Bronchial epithelial cell (primary cell): ENCODE results near the gene LAMTOR2. TPM values are rescaled to one million over a fixed set of nuclear protein-coding genes. Genes with fewer than 3 reads are reported as not detected.

Experiments
- DNase-seq: peaks from one replicate; pipeline ENCODE4 v3.0.0-alpha.2; 2010; ENCODE audit warnings: low read depth
- FAIRE-seq: peaks from 2 replicates; lab custom pipeline; 2011; peaks lifted over from hg19 to GRCh38; lab: Jason Lieb, UNC
- H3K27me3 ChIP-seq: 2 replicates; pipeline ENCODE4 v1.5.1; 2011; ENCODE audit warnings: low read length; ENCODE audit not compliant: control insufficient read depth, insufficient read depth
- H3K36me3 ChIP-seq: 2 replicates; pipeline ENCODE4 v1.5.1; 2011; ENCODE audit warnings: low read length; ENCODE audit not compliant: control insufficient read depth, insufficient read depth
- H3K4me3 ChIP-seq: 2 replicates; pipeline ENCODE4 v1.5.1; 2011; ENCODE audit warnings: mild to moderate bottlenecking, low read depth, low read length, control low read depth
- total RNA-seq: library from RNA; depleted of rRNA; stranded (reverse); fragments of >200 nt; gene quantifications from 2 replicates; pipeline ENCODE4 v1.2.1, GENCODE V29; 2014
- TF ChIP-seq, protein P1 (sequence below): IDR thresholded peaks from 2 replicates; pipeline ENCODE4 v1.5.1; 2011; ENCODE audit warnings: mild to moderate bottlenecking, moderate library complexity, low read length, control low read depth, inconsistent platforms; ENCODE audit not compliant: insufficient read depth, severe bottlenecking

Gene LAMTOR2
- total RNA-seq, 1 donor from 2014 or later: 46.6 TPM

DNA sequence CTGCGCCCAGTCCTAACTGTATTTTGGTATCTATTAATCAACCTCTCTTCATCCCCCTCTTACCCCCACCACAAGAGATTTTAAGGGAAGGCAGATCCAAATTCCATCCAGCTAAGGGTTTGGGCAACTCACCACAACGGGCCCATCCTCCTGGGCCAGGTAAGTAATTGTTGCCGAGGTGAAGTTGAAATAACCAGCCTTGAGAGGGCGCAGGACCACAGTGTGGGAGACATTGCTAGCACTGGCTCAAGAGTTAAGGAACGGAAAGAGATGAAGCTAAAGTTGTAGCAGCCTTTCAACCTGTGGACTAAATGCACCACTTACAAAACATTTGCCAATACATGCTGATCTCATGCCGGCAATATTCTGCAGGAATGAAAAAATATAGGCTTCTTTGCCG lies 39.8 kb upstream of the LAMTOR2 start:
- FAIRE-seq (no peak), DNase-seq (no peak)
- Histone ChIP-seq H3K36me3 (peaks cover 17% of the 10 kb centered on the region), H3K27me3 (no peaks in the 10 kb centered on the region), H3K4me3 (no peak overlapping the region)
- TF ChIP-seq, protein P1, sequence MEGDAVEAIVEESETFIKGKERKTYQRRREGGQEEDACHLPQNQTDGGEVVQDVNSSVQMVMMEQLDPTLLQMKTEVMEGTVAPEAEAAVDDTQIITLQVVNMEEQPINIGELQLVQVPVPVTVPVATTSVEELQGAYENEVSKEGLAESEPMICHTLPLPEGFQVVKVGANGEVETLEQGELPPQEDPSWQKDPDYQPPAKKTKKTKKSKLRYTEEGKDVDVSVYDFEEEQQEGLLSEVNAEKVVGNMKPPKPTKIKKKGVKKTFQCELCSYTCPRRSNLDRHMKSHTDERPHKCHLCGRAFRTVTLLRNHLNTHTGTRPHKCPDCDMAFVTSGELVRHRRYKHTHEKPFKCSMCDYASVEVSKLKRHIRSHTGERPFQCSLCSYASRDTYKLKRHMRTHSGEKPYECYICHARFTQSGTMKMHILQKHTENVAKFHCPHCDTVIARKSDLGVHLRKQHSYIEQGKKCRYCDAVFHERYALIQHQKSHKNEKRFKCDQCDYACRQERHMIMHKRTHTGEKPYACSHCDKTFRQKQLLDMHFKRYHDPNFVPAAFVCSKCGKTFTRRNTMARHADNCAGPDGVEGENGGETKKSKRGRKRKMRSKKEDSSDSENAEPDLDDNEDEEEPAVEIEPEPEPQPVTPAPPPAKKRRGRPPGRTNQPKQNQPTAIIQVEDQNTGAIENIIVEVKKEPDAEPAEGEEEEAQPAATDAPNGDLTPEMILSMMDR: no peak

DNA sequence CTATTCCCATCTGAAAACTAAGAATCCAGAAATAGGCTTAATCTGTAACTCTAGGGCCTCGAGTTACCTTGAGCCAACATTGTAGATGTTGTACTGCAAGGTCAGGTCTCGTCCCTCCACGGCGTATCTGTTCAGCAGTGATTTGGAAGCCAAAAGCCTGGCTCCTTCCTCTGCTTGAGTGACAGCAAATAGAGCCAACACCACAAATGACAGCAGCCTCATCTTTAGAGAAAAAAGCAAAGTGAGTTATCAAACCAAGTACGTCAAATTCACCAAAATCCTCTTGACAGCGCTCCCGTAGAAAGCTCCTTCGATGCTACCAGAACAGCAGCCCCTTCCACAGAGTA lies 34.7 kb upstream of the LAMTOR2 start:
- FAIRE-seq (no peak), DNase-seq (no peak)
- Histone ChIP-seq H3K27me3 (no peaks in the 10 kb centered on the region), H3K4me3 (peak overlapping the region; percentile 60), H3K36me3 (peaks cover 9% of the 10 kb centered on the region)
- TF ChIP-seq, protein P1: no peak

DNA sequence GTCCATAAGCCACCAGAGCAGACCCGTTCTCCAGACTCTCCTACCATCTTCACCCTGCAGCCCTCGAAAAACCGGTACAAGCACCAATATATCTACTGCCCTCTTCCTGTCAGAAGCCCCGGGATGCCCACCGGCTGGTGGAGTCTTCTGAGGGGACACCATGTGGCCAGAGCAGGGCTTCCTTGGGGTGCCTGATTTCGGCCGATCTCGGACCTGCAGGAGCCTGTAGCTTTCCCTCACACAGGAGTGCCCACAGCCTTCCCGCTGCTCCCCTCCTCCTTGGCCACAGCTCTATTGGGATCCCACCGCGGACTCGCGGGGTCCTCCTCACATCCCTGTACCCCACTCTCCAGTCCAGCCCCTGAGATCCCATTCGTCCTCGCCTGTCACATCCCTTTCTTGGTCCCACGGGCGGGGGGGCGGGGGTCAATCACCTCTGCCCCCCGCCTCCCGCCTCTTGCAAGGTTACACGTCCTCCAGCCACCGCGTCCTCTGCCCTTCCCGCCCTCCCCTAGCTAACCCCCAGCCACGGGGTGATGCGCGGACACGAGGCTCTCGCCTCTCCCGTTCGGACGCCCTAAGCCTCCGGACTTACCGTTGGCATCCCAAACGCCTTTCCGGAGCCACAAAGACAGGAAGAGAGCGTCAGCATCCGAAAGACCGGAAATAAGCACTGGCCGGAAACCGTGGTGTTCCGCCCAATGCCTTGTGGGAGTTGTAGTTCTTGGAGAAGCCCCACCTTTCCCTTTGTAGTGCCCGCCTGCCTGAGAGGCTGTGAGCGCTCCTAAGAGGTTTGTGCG lies 34.1 kb upstream of the LAMTOR2 start, which contains the start of gene SSR2:
Gene SSR2, minus strand, starts transcription at position 659 of the 800 bp plus-strand sequence. CDS start 784 bp downstream, outside the sequence.
- H3K27me3 ChIP-seq: no peaks in the 10 kb centered on the region
- DNase-seq (peak; percentile 93), FAIRE-seq (no peak)
- peaks cover 9% of the 10 kb centered on the region for H3K36me3 ChIP-seq
- peak within 1 kb of the TSS; percentile 60 for H3K4me3 ChIP-seq
- TF ChIP-seq, protein P1: no peak

DNA sequence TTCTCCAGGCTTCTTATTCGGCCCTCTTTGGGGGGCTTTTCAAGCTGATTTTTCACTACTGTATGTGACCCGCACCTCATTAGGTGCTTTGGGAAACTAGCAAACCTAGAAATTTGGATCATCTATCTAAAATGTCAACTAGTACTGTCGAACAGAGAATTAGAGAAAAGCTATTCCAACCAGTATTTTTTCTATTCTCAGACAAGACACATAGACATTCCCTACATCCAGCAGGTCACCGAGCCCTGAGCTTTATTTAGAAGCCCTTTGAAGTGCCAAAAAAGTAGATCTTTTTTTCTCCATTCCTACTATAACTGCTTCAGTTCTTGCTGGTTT lies 33.5 kb upstream of the LAMTOR2 start:
- no peak for DNase-seq
- Histone ChIP-seq H3K36me3 (peaks cover 8% of the 10 kb centered on the region), H3K27me3 (no peaks in the 10 kb centered on the region), H3K4me3 (no peak overlapping the region)
- TF ChIP-seq, protein P1: no peak
- FAIRE-seq: no peak

DNA sequence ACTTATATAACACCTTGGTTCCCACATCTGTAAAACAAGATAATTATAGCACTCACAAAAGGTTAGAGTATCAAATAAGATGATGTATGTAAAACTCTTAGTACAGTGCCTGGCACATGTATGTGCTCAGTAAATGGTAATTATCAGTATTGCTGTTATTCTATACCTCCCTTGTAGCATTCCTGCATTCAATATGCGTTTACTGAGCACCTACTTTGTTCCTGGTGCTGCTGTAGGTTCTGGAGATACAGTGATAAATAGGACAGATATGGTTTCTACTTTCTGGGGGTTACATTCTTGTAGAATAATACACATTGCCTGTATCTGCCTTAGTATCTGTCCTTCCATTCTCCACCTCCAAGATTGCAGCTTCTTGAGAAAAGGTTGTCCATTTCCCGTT lies 32.6 kb upstream of the LAMTOR2 start:
- no peaks in the 10 kb centered on the region for H3K27me3 ChIP-seq
- TF ChIP-seq, protein P1: no peak
- H3K4me3 ChIP-seq: no peak overlapping the region
- no peak for FAIRE-seq
- no peak for DNase-seq
- H3K36me3 ChIP-seq: peaks cover 5% of the 10 kb centered on the region
